ENCODE results near the gene CASTOR1.

CASTOR1 gene

DNA sequence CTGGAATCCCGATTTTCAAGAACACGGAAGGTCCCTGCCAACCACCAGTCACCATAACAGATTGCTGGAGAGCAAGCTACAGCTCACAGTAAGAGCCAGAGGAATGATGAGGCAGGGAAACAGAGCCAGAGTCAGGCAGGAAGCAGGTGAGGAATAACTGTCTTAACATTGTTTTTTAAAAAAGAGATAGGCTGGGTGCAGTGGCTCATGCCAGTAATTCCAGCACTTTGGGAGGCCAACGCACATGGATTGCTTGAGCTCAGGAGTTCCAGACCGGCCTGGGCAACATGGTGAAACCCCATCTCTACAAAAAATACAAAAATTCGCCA is 13.5 kb upstream of the CASTOR1 start:
- FAIRE-seq (peak; percentile 75), DNase-seq (ENCODE audit: extremely low spot score, insufficient read length, low read depth) (no peak)

DNA sequence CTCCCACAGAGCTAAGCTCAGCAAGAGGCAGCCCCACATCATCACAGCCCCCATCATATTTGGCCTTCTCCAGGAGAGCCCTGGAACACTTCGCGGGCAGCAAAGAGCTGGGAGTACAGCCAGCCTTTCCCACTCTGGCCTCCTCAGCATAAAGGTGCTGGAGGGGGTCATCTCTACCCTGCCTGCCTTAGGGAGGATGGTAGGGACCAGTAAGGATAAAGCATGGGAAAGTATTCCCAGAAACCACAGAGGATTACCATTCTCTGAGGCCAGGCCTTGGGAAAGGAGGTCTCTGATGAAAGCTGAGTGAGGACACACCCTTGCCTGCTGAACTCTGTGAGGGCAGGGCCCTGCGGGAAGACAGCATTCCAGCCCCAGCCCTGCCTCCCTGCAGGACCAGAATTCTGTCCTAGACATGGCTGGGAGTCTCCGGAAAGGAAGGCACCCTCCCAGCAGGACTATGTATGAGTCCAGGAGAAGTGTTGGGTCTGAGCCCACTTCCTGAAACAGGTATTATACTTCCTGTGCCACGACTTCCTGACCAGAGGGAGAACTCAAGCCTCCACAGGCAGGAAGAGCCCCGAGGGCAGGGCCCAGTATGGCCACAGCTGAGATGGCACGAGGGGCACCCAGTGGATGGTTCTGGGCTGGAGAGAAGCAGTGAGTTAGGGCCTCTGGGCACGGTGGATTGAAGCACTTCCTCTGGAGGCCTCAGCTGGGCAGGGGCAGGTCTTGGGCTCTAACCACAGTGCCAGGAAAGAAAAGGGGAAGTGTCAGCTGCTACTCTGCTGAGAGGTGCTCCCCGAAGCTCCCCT is 12.9 kb upstream of the CASTOR1 start:
- DNase-seq (ENCODE audit: extremely low spot score, insufficient read length, low read depth) = no peak
- no peak for FAIRE-seq

DNA sequence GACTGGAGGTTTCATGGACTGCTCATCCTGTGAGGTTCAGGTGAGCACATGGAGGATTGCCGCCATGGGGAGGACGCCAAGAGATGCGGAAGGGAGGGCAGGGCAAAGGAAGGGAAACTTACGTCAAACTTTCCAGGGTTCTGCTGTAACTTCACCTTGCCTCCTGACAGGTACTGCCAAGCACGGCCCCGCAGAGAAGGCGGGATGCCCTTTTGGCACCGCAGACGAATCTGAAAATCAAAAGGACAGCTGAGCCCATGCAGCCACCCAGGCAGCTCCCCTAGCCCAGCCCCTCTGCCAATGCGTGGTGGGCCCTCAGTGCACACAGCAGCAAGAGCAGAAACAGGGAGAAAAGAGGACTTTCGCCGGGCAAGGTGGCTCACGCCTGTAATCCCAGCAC is 10.0 kb upstream of the CASTOR1 start:
- FAIRE-seq (no peak), DNase-seq (ENCODE audit: extremely low spot score, insufficient read length, low read depth) (no peak)

DNA sequence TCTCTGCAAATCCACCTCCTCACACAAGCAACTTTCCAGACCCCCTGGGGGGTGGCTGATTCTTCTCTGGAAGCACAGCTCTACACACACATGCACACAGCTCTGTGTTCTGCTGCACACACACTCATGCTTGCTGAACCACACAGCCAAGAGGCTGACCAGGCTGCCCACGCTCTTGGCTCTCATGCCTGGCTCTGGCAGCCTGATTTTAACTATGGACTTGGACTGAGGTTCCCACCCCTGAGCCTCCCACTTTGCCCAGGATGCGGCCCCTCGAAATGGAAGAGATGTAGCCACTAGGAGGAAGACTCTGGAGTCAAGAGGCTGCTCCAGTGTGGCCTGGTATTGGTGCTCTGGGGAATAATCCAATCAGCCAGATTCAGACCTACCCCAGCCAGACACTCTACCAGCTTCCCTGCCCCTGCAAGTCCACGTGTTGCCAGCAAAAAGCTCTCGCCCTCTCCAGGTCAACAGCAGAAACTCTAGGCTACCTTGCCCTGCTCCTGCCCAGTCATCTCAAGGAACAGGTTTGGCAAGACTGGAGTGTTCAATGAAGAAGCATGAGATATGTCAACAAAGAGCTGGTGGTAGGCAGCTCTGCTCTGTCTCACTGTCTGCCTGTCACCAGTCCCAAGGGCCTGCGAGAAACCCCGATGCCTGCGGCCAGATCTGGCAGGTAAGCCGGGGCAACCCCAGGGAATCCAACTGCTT is 8.8 kb upstream of the CASTOR1 start:
- FAIRE-seq (no peak), DNase-seq (ENCODE audit: extremely low spot score, insufficient read length, low read depth) (no peak)

DNA sequence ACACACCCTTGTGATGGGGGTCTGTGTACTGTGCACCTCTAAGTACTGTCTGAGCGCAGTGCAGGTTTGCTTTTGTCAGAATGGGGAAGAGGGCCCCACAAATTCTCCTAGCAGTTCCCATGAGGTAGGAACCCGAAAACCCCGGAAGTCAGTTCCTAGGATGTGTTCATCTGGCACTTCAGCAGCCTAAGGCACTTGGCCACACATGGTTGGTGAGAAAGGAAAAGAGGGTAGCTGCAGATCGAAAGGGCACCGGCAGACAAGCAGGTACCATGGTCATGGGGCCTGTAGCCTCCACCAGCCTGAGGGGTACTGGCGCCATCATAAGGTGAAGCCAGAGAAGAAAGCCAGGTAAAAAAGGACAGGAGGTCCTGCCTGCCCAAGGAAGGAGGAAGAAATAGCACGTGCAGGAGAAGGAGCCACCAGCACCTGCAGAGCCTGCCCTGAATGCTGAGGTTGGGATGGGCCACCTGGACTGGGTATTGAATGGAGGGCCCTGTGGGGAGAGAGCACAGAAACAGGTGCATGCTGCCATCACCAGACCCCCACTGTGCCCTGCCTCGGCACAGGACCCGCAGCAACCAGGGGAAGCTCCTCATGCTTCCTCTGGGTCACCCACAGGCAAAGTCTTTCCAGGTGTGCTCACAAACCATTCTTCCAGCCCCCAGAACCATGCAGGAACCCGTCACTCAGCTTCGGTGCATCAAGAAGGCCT is 8.1 kb upstream of the CASTOR1 start:
- DNase-seq (ENCODE audit: extremely low spot score, insufficient read length, low read depth) = no peak
- FAIRE-seq = no peak

DNA sequence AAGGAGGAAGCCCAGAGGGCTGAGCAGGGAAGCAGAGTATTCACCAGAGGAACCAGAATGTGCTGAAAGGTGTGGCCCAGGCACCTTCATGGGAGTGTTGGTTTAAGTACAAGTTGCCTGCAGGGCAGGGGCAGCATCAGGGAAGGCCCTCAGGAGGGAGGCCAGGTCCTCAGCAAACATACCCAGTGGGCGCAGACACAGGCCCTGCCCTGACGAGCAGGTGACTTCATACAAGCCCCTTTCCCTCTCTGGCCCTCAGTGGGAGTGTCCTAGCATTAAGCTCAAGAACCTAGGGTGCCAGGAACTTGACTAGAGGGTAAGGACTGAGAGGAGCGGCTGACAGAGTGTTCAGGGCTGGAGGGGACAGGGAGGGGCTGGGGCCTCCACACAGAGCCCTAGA is 7.5 kb upstream of the CASTOR1 start:
- FAIRE-seq = no peak
- no peak for DNase-seq (ENCODE audit: extremely low spot score, insufficient read length, low read depth)

DNA sequence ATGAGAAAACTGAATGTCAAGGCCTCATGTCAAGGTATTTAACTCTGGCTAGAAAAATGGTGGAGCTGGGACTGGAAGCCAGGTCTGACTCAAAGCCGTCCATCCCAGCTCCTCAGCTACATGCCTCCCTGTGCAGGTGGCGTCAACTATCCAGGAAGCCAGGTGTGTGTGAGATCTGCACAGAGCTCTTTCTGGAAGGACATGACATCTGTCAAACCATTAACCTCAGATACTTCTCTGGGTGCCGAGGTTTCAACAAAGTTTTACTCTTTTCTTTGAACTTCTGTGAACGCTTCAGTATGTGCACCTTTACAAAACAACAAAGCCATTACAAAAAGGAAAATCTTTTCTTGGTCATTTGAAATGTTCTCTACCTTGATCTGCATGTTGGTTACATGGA is 7.0 kb upstream of the CASTOR1 start:
- DNase-seq (ENCODE audit: extremely low spot score, insufficient read length, low read depth) (no peak), FAIRE-seq (no peak)

DNA sequence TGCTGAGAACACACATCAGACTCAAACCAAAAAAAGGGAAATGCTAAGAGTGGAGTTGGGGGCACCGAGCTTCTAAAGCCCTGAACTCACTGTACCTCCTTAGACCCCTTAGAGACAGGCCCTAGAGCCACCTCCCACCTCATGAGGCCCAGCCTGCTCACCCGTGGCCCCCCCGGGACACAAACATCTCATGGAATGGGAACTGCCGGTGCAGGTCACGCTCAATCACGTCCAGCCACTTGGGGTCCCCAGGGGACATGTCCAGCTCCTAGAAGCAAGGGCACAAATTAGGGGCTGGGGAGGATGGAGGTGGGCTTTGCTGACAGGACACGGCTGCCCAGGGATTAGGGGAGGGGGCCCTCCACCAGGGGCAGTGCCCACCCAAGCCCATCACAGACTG is 6.3 kb upstream of the CASTOR1 start:
- no peak for DNase-seq (ENCODE audit: extremely low spot score, insufficient read length, low read depth)
- no peak for FAIRE-seq

DNA sequence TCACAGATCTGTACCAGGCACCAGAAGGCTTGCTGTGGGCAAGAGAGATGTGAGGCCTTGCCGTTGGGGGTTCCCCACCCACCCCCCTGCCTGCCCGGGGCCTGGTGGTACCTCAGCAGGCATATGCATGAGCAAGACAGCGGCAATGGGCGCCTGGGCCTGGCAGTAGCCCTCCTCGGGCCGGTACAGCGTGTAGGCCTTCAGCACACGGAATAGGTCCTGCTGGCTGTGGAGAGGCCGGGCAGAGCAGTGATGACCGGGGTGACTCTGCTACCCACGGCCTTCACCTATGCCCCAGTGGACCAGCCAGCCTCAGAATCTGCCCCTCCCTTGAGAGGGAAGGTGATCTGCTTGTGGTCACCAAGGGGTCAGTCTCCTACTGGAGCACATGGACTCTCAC is 5.5 kb upstream of the CASTOR1 start:
- FAIRE-seq (no peak), DNase-seq (ENCODE audit: extremely low spot score, insufficient read length, low read depth) (no peak)

DNA sequence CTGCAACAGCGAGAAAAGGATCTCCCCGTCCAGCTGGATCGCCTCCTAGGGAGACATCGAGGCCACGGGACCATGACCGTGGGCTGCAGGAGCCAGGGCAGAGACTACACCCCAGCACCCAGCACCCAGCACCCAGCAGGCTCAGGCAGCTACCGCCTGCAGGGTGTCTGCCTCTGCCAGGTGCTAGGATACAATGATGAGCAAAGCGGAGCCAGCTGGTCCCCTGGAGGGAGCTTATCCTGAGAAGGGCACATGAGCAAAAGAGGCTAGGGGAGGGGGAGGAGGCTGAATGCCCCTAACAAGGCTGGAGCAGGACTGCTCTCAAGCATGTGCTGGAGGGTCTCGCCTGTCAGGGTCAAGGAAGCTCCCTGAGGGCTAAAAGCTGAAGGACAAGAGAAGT is 4.8 kb upstream of the CASTOR1 start:
- DNase-seq (ENCODE audit: extremely low spot score, insufficient read length, low read depth) = no peak
- no peak for FAIRE-seq

DNA sequence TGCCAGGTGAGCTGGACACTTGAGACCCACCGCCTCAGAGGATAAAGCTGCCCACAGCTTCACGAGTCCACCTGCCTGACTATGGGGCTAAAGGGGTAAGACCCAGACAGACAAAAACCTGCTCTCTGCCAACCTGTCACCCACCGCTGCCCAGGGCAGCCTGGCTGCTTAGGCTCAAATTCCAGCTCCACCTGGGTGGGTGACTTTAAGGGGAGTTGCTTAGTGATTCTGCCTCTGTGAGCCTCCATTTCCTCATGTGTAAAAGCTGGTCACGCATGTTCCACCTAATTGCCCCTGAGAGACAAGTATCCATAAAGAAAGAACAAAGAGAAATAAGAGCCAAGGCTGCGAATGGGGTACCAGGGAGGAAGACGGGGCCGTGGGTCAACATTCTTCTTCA is 3.7 kb upstream of the CASTOR1 start:
- DNase-seq (ENCODE audit: extremely low spot score, insufficient read length, low read depth) (no peak), FAIRE-seq (no peak)

DNA sequence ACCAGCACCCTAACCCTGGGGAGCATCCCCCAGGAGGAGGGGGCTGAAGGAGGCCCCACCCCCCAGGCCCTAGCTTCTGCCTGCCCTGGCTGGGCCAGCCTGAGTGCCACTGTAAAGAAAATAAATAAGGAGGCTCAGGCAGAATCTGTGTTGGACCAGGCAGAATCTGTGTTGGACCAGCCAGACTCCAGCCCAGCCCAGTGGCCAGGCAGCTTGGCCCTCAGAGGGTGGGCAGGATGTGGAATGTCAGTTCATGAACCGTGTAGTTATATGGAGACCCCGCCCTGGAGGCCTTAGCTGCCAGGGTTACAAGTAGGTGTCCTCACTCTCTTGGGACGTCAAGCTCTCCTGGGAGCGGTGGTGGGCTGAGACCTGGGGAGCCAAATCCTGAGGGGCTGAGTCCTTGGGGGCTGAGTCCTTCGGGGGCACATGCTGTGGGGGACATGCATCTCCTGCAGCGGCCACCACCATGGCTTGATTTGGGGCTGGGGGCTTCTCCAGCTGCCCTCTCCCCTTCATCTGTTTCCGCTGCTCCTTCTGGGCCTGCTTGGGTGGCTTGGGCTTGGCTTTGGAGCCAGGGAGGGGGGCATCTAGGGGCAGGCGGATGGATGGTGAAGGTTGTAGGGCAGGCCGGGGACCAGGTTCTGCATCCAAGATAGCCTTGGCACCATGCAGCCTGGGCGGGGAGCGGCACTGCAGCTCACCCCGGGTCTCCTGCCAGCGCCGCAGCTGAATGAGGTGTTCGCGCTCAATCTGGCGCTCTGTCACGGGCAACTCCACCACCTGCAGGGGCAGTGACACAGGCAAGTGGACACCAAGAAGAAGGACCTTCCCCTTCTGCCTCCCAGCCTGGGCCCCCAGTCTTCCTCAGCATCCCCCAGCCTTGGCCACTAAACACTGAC is 3.0 kb upstream of the CASTOR1 start:
- no peak for FAIRE-seq
- DNase-seq (ENCODE audit: extremely low spot score, insufficient read length, low read depth) = no peak

DNA sequence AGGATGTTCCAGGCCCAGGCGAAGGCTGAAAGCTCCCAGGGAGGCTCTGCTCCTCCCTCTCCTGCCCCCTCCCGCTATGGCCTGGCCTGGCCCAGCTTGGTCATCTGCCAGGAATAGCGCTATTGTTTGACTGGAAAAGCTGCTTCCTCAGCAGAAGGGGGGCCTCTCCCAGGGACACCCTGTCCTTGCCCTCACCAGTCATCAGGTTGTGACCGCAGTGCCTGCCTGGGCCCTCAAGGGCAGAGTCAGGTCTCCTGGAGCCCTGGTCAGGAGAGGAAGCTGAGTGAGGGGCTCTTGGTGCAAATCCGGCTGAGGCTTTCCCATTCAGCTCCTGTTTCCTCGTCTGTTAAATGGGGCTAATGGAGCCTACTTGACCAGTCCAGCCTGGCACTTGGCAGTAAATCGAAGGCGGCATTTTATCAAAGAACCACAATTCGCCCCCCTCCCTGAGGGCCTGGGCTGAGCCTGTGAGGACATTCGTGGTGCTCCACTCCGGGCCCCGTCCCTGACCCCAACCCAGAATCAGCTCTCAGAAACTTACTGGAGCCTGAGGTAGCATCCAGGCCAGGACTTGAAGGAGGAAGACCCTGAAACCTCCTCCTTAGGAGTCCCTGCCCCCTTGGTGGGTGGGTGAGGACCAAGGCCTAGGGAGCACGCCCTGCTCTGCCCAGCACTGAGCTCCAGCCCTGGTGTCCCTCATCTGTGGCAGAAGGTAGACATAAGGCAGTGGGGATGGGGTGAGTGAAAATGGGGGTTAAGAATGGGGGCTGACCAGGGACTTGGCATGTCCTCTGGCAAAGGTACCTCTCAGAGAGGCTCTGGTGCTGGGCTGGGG is 2.0 kb upstream of the CASTOR1 start:
- FAIRE-seq = no peak
- no peak for DNase-seq (ENCODE audit: extremely low spot score, insufficient read length, low read depth)

DNA sequence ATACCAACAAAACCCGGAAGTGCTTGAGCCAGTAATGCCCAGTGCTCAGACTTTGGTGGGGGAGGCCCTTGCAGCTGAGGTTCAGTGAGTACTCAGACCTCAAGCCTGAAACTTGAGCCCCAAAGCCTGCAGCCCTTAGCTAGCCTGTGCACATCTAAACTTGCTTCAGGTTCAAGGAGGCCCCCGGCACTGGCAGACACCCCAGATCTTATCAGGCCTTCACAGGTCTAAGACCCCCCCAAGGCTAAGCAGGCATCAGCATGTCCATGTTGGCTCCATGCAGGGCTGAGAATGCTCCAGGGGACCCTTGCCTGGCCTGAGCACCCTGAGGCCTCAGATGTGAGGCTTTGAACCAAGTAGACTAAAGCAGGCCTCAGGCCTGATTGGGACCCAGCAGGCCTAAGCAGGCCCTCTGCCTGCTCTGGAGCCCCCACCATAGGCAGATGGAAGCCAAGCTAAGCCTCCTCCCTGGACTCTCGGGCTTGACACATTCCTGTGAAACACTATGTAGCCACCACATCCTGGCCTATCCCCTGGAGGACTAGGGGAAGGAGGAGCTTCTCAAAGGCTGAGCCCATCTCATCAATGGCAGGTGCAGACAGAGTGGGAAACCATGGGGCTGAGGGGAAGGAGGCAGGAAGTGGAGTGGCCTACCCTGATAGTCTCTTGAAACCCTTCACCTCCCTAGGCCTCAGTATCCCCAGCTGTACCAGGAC is 1.2 kb upstream of the CASTOR1 start:
- peak; percentile 52 for FAIRE-seq

DNA sequence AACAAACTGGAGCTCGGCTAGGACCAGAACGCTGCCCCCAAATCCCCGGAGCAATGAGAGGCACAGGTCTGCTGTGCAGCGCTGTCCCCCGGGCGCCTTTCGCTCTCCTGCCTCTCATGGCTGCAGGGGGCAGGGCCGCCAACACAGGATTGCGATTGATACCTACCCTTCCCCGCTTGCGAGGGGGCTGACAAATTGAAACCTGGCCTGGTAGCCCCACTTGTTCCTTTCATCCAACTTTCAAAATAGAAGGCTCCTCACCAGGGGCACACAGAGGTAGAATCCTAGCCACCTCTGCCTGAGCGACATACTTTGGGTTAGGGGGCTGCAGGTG is 642 bp upstream of the CASTOR1 start:
- FAIRE-seq (no peak), DNase-seq (ENCODE audit: extremely low spot score, insufficient read length, low read depth) (no peak)

More for the DNA sequence above, 1.2 kb upstream of the CASTOR1 start:
- DNase-seq (ENCODE audit: extremely low spot score, insufficient read length, low read depth) = no peak

DNA sequence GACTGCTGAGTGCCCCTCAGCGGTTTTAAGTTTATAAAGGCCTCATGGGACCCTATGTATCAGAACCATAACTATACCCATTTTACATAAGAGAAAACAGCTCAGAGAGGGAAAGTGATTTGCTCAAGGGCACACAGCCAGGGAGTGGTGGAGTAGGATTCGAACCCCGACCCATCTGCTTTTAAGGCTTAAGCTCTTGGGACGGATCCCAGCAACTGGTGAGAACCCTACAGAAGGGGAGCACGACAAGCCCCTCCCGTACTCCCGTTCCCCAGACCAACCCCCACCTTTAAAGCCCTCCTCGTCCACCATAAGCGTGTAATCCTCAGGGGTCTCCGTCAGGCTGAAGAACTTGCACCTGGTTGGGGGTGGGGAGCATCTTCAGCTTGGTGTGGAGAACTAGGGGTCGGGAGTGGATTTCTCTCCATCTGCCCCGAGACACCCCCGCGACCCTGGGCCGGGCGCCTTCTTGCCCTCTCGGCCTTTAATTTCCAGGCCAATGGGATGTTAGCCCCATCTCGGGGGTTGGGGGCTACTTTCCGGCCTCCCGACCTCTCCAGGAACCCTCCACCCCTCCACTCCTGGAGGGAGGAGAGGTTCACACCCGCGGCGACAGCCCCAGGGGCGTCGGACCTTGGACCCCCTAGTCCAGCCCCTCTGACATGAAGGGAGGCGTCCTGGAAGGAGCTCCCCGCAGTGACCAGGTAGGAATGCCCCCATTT is 725 bp downstream of the CASTOR1 start:
- no peak for DNase-seq (ENCODE audit: extremely low spot score, insufficient read length, low read depth)
- no peak for FAIRE-seq

DNA sequence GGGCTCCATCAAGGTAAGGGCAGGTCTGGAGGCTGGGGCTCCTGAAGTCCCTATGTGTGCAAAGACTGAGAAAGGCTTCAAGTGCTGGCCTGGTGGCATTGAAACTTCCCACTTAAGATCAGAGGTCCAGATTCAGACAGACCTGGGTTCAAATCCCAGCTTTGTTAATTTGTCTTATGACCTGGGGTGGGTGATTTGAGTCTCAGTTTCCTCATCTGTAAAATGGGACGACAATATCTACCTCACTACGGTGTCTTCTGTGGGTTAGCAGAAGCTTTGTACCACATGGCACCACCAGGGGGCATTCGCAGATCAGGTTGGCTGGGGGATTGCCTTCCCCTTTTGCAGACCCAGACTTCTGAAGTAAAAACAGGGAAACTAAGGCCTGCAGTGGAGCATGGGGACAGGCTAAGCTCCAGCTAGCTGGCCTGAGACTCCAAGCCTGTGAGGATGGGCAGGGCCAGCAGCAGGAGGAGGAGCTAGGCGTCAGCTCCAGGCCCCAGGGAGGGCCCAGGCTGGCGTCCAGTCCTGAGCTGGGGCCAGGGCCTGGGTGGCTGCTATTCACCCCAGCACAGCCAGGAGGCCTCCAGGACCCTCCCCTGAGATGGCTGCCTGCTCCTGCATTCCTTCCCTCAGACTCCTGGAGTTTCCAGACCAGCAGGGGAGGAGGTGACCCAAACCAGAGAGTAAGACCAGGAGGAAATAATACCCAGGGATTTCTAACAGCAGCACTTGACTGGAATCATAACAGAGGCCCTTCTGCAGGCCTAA is 1.5 kb downstream of the CASTOR1 start:
- DNase-seq (ENCODE audit: extremely low spot score, insufficient read length, low read depth) (no peak), FAIRE-seq (peak; percentile 96)

Data from GM18507 (cell line).